Stimulated activated naive CD8-positive, alpha-beta T cell treated with anti-CD3 and anti-CD28 coated beads, Interleukin-15, amount 100 ng/mL, for 72 hours (primary cell): ENCODE results near the gene PHF2.

Experiments used
- ATAC-seq: fragments of 150-1000 bp; cut with Tn5 transposase; 2 replicates; pipeline ENCODE4 v1.10.0; 2021; ENCODE audit warnings: mild to moderate bottlenecking, moderate library complexity
- DNase-seq, 2 donors: peaks; one replicate each; pipeline ENCODE4 v3.0.0; 2021 to 2022
- H3K27ac Mint-ChIP-seq, 2 donors: one replicate each; pipeline ENCODE4 v1.8.0; 2022; ENCODE audit warnings: mild to moderate bottlenecking in 2 of 2, mixed read lengths in 2 of 2, moderate library complexity in 2 of 2
- H3K27me3 Mint-ChIP-seq: one replicate; pipeline ENCODE4 v1.8.0; 2022; ENCODE audit warnings: mixed read lengths
- H3K4me1 Mint-ChIP-seq: one replicate; pipeline ENCODE4 v1.8.0; 2022; ENCODE audit warnings: mild to moderate bottlenecking, mixed read lengths
- H3K4me3 Mint-ChIP-seq, 2 donors: one replicate each; pipeline ENCODE4 v1.8.0; 2022; ENCODE audit warnings: mild to moderate bottlenecking in 2 of 2, mixed read lengths in 2 of 2, moderate library complexity in 1 of 2
- H3K9me3 Mint-ChIP-seq, 2 donors: one replicate each; pipeline ENCODE4 v1.8.0; 2022; ENCODE audit warnings: mixed read lengths in 2 of 2

The PHF2 gene

GRCh38 chr9:93600504-93600903, 24.1 kb downstream of the PHF2 start:
- Mint-ChIP-seq H3K4me1 (peaks cover 55% of the 10 kb centered on the region), H3K4me3 (no peak overlapping the region), H3K27me3 (no peaks in the 10 kb centered on the region), H3K27ac (no peak overlapping the region), H3K9me3 (peaks cover 0 to 5% of the 10 kb centered on the region in 2 donors)
- DNase-seq = no peak
- peak; percentile 19 for ATAC-seq

- Mint-ChIP-seq H3K4me3 (no peak overlapping the region), H3K9me3 (peaks cover 0 to 5% of the 10 kb centered on the region in 2 donors), H3K27ac (peak overlapping the region; percentile 12 to 70), H3K27me3 (no peaks in the 10 kb centered on the region), H3K4me1 (peaks cover 55% of the 10 kb centered on the region)
- no peak for ATAC-seq
- DNase-seq = no peak
Measured at GRCh38 chr9:93601063-93601462, 24.7 kb downstream of the PHF2 start.

GRCh38 chr9:93601666-93602065, 25.3 kb downstream of the PHF2 start:
- H3K27me3 Mint-ChIP-seq = no peaks in the 10 kb centered on the region
- ATAC-seq (no peak), DNase-seq (no peak)
- peak overlapping the region in 1 of 2 donors; percentile 75 for H3K27ac Mint-ChIP-seq
- peaks cover 5% of the 10 kb centered on the region in 2 donors for H3K9me3 Mint-ChIP-seq
- H3K4me3 Mint-ChIP-seq = no peak overlapping the region
- H3K4me1 Mint-ChIP-seq = peaks cover 55% of the 10 kb centered on the region

- H3K4me3 Mint-ChIP-seq = no peak overlapping the region
- H3K9me3 Mint-ChIP-seq = peaks cover 12 to 14% of the 10 kb centered on the region in 2 donors
- no peaks in the 10 kb centered on the region for H3K27me3 Mint-ChIP-seq
- no peak for ATAC-seq
- no peak overlapping the region for H3K27ac Mint-ChIP-seq
- DNase-seq = no peak
- H3K4me1 Mint-ChIP-seq = peaks cover 44% of the 10 kb centered on the region
Measured at GRCh38 chr9:93603011-93603410, 26.6 kb downstream of the PHF2 start.

- peaks cover 18 to 19% of the 10 kb centered on the region in 2 donors for H3K9me3 Mint-ChIP-seq
- DNase-seq (no peak), ATAC-seq (no peak)
- H3K27ac Mint-ChIP-seq = no peak overlapping the region
- peaks cover 35% of the 10 kb centered on the region for H3K4me1 Mint-ChIP-seq
- no peak overlapping the region for H3K4me3 Mint-ChIP-seq
- no peaks in the 10 kb centered on the region for H3K27me3 Mint-ChIP-seq
Measured at GRCh38 chr9:93603906-93604326, 27.5 kb downstream of the PHF2 start.

- Mint-ChIP-seq H3K27me3 (no peaks in the 10 kb centered on the region), H3K27ac (no peak overlapping the region), H3K4me1 (peaks cover 13% of the 10 kb centered on the region), H3K9me3 (peaks cover 28 to 30% of the 10 kb centered on the region in 2 donors), H3K4me3 (no peak overlapping the region)
- ATAC-seq (no peak), DNase-seq (no peak)
Measured at GRCh38 chr9:93606187-93606586, 29.8 kb downstream of the PHF2 start.

GRCh38 chr9:93610206-93610605, 33.8 kb downstream of the PHF2 start:
- Mint-ChIP-seq H3K4me3 (no peak overlapping the region), H3K9me3 (peaks cover 25 to 28% of the 10 kb centered on the region in 2 donors)

GRCh38 chr9:93612052-93612795, 35.8 kb downstream of the PHF2 start:
- Mint-ChIP-seq H3K9me3 (peaks cover 19 to 25% of the 10 kb centered on the region in 2 donors), H3K4me1 (peaks cover 15% of the 10 kb centered on the region), H3K27me3 (no peaks in the 10 kb centered on the region), H3K27ac (peak overlapping the region in 1 of 2 donors; percentile 76), H3K4me3 (peak overlapping the region in 1 of 2 donors; percentile 20)
- ATAC-seq (peak; percentile 70), DNase-seq (no peak)

More at GRCh38 chr9:93610206-93610605, 33.8 kb downstream of the PHF2 start:
- ATAC-seq = no peak
- Mint-ChIP-seq H3K4me1 (peaks cover 15% of the 10 kb centered on the region), H3K27me3 (no peaks in the 10 kb centered on the region), H3K27ac (no peak overlapping the region)
- DNase-seq = no peak

GRCh38 chr9:93612796-93613154, 36.4 kb downstream of the PHF2 start:
- H3K4me3 Mint-ChIP-seq = peak overlapping the region in 1 of 2 donors; percentile 20
- peak overlapping the region in 1 of 2 donors; percentile 76 for H3K27ac Mint-ChIP-seq
- H3K27me3 Mint-ChIP-seq = no peaks in the 10 kb centered on the region
- peaks cover 16 to 20% of the 10 kb centered on the region in 2 donors for H3K9me3 Mint-ChIP-seq
- H3K4me1 Mint-ChIP-seq = peaks cover 15% of the 10 kb centered on the region
- ATAC-seq (peak; percentile 83), DNase-seq (no peak)

- H3K9me3 Mint-ChIP-seq = peaks cover 14 to 16% of the 10 kb centered on the region in 2 donors
- ATAC-seq (no peak), DNase-seq (no peak)
- no peaks in the 10 kb centered on the region for H3K27me3 Mint-ChIP-seq
- H3K4me3 Mint-ChIP-seq = no peak overlapping the region
- peaks cover 15% of the 10 kb centered on the region for H3K4me1 Mint-ChIP-seq
- peak overlapping the region in 1 of 2 donors; percentile 76 for H3K27ac Mint-ChIP-seq
Measured at GRCh38 chr9:93613174-93613573, 36.8 kb downstream of the PHF2 start.

GRCh38 chr9:93613791-93614190, 37.4 kb downstream of the PHF2 start:
- H3K27me3 Mint-ChIP-seq = no peaks in the 10 kb centered on the region
- no peak for ATAC-seq

GRCh38 chr9:93614830-93615468, 38.6 kb downstream of the PHF2 start:
- peaks cover 22% of the 10 kb centered on the region for H3K4me1 Mint-ChIP-seq
- H3K4me3 Mint-ChIP-seq = no peak overlapping the region
- H3K27ac Mint-ChIP-seq = no peak overlapping the region
- ATAC-seq = no peak
- H3K9me3 Mint-ChIP-seq = peaks cover 3 to 5% of the 10 kb centered on the region in 2 donors
- H3K27me3 Mint-ChIP-seq = no peaks in the 10 kb centered on the region
- DNase-seq = no peak

More at GRCh38 chr9:93613791-93614190, 37.4 kb downstream of the PHF2 start:
- Mint-ChIP-seq H3K4me3 (no peak overlapping the region), H3K27ac (peak overlapping the region in 1 of 2 donors; percentile 67), H3K9me3 (peaks cover 11% of the 10 kb centered on the region in 2 donors), H3K4me1 (peaks cover 19% of the 10 kb centered on the region)
- DNase-seq = no peak

GRCh38 chr9:93616044-93616443, 39.7 kb downstream of the PHF2 start:
- ATAC-seq (no peak), DNase-seq (no peak)
- H3K4me1 Mint-ChIP-seq = peaks cover 22% of the 10 kb centered on the region
- no peaks in the 10 kb centered on the region for H3K27me3 Mint-ChIP-seq
- H3K27ac Mint-ChIP-seq = no peak overlapping the region
- no peak overlapping the region for H3K4me3 Mint-ChIP-seq
- H3K9me3 Mint-ChIP-seq = no peaks in the 10 kb centered on the region

GRCh38 chr9:93617273-93617672, 40.9 kb downstream of the PHF2 start:
- Mint-ChIP-seq H3K4me3 (no peak overlapping the region), H3K27ac (no peak overlapping the region), H3K9me3 (no peaks in the 10 kb centered on the region), H3K27me3 (no peaks in the 10 kb centered on the region), H3K4me1 (peaks cover 16% of the 10 kb centered on the region)
- no peak for ATAC-seq
- no peak for DNase-seq

GRCh38 chr9:93619272-93619775, 42.9 kb downstream of the PHF2 start:
- Mint-ChIP-seq H3K4me3 (no peak overlapping the region), H3K27me3 (no peaks in the 10 kb centered on the region), H3K4me1 (peaks cover 7% of the 10 kb centered on the region), H3K27ac (no peak overlapping the region), H3K9me3 (no peaks in the 10 kb centered on the region)
- no peak for DNase-seq
- no peak for ATAC-seq

- Mint-ChIP-seq H3K4me3 (no peak overlapping the region), H3K27ac (no peak overlapping the region), H3K4me1 (peaks cover 7% of the 10 kb centered on the region), H3K27me3 (no peaks in the 10 kb centered on the region), H3K9me3 (no peaks in the 10 kb centered on the region)
- ATAC-seq (no peak), DNase-seq (no peak)
Measured at GRCh38 chr9:93620041-93620506, 43.7 kb downstream of the PHF2 start.
